Measurements from ENCODE around the gene SIRT2. TPM values are rescaled to one million over a fixed set of nuclear protein-coding genes. Genes with fewer than 3 reads are reported as not detected.
A peak's percentile ranks its signal among the peaks of the same experiment; 100 is the strongest.

SIRT2 gene
- total RNA-seq: 33.4 and 38.0 TPM in 2 replicates
- long read RNA-seq, transcript SIRT2-204 (15 exons, 2,062 nt): major isoform, 18 of 24 reads
- long read RNA-seq, partial matches to known transcripts: 0 of 24 reads
- long read RNA-seq, other reads (novel, unspliced or antisense): 2 of 24 reads

- Mint-ChIP-seq H3K27ac (peak within 1 kb of the TSS; percentile 99), H3K9me3 (ENCODE audit: low read depth) (no peaks in the 10 kb centered on the region), H3K27me3 (peaks cover 3% of the 10 kb centered on the region), H3K4me1 (ENCODE audit: low read depth) (peaks cover 20% of the 10 kb centered on the region), H3K4me3 (ENCODE audit: low read depth) (peak within 1 kb of the TSS; percentile 98), H3K36me3 (ENCODE audit: insufficient read depth) (peaks cover 4% of the 10 kb centered on the region)
- no peak for TF ChIP-seq CTCF (IDR thresholded peaks at IDR 0.05; ENCODE audit: unreplicated experiment)
- peak; percentile 96 for DNase-seq (ENCODE audit: low spot score, unreplicated experiment)
Measured at GRCh38 chr19:38899447-38900201, at the start of gene SIRT2, which contains the start of gene NFKBIB. Gene SIRT2 (minus strand): TSS chr19:38899618. CDS start chr19:38899521, 97 bp downstream. Gene NFKBIB (plus strand): TSS chr19:38899969. CDS start chr19:38900033, 64 bp downstream.

- H3K36me3 Mint-ChIP-seq (ENCODE audit: insufficient read depth): peaks cover 12% of the 10 kb centered on the region
- TF ChIP-seq CTCF (IDR thresholded peaks at IDR 0.05; ENCODE audit: unreplicated experiment): no peak
Measured at GRCh38 chr19:38946229-38947010, 47.0 kb upstream of the SIRT2 start.

GRCh38 chr19:38945562-38946228 is 46.3 kb upstream of the SIRT2 start:
- Mint-ChIP-seq H3K9me3 (ENCODE audit: low read depth) (no peaks in the 10 kb centered on the region), H3K27me3 (peaks cover 6% of the 10 kb centered on the region), H3K4me1 (ENCODE audit: low read depth) (peaks cover 2% of the 10 kb centered on the region), H3K36me3 (ENCODE audit: insufficient read depth) (peaks cover 12% of the 10 kb centered on the region), H3K27ac (no peak overlapping the region), H3K4me3 (ENCODE audit: low read depth) (no peak overlapping the region)
- DNase-seq (ENCODE audit: low spot score, unreplicated experiment): no peak
- no peak for TF ChIP-seq CTCF (IDR thresholded peaks at IDR 0.05; ENCODE audit: unreplicated experiment)

More at GRCh38 chr19:38946229-38947010, 47.0 kb upstream of the SIRT2 start:
- Mint-ChIP-seq H3K4me1 (ENCODE audit: low read depth) (peaks cover 2% of the 10 kb centered on the region), H3K27me3 (peaks cover 3% of the 10 kb centered on the region), H3K9me3 (ENCODE audit: low read depth) (no peaks in the 10 kb centered on the region), H3K4me3 (ENCODE audit: low read depth) (no peak overlapping the region), H3K27ac (no peak overlapping the region)
- no peak for DNase-seq (ENCODE audit: low spot score, unreplicated experiment)

GRCh38 chr19:38944981-38945506 is 45.6 kb upstream of the SIRT2 start:
- Mint-ChIP-seq H3K27me3 (peaks cover 3% of the 10 kb centered on the region), H3K27ac (no peak overlapping the region), H3K4me3 (ENCODE audit: low read depth) (no peak overlapping the region), H3K4me1 (ENCODE audit: low read depth) (no peaks in the 10 kb centered on the region), H3K9me3 (ENCODE audit: low read depth) (no peaks in the 10 kb centered on the region), H3K36me3 (ENCODE audit: insufficient read depth) (peaks cover 10% of the 10 kb centered on the region)
- no peak for TF ChIP-seq CTCF (IDR thresholded peaks at IDR 0.05; ENCODE audit: unreplicated experiment)
- no peak for DNase-seq (ENCODE audit: low spot score, unreplicated experiment)
